ENCODE data around the gene GRM5.
A peak's percentile ranks its signal among the peaks of the same experiment; 100 is the strongest.

Gene GRM5

GRCh38 chr11:88831303-88831890 lies 234.4 kb downstream of the GRM5 start:
- no peak for DNase-seq (ENCODE audit: low read depth)

GRCh38 chr11:88827018-88827676 lies 238.6 kb downstream of the GRM5 start:
- no peak for DNase-seq (ENCODE audit: low read depth)

- no peak for DNase-seq (ENCODE audit: low read depth)
Observed at GRCh38 chr11:88819616-88820015, 246.2 kb downstream of the GRM5 start.

- DNase-seq (ENCODE audit: low read depth), result no peak
Observed at GRCh38 chr11:88818978-88819377, 246.8 kb downstream of the GRM5 start.

- no peak for DNase-seq (ENCODE audit: low read depth)
Observed at GRCh38 chr11:88815505-88815904, 250.3 kb downstream of the GRM5 start.

- no peak for DNase-seq (ENCODE audit: low read depth)
Observed at GRCh38 chr11:88814076-88814475, 251.7 kb downstream of the GRM5 start.

- DNase-seq (ENCODE audit: low read depth), result no peak
Observed at GRCh38 chr11:88813233-88813915, 252.4 kb downstream of the GRM5 start.

- DNase-seq (ENCODE audit: low read depth), result no peak
Observed at GRCh38 chr11:88810420-88811097, 255.2 kb downstream of the GRM5 start.

- no peak for DNase-seq (ENCODE audit: low read depth)
Observed at GRCh38 chr11:88809126-88809525, 256.7 kb downstream of the GRM5 start.

- DNase-seq (ENCODE audit: low read depth), result no peak
Observed at GRCh38 chr11:88807349-88807748, 258.4 kb downstream of the GRM5 start.

- no peak for DNase-seq (ENCODE audit: low read depth)
Observed at GRCh38 chr11:88806410-88806809, 259.4 kb downstream of the GRM5 start.

GRCh38 chr11:88801484-88802123 lies 264.2 kb downstream of the GRM5 start:
- no peak for DNase-seq (ENCODE audit: low read depth)

GRCh38 chr11:88799771-88800500 lies 265.8 kb downstream of the GRM5 start:
- no peak for DNase-seq (ENCODE audit: low read depth)

GRCh38 chr11:88790182-88790581 lies 275.6 kb downstream of the GRM5 start:
- no peak for DNase-seq (ENCODE audit: low read depth)

- DNase-seq (ENCODE audit: low read depth), result peak; percentile 33
Observed at GRCh38 chr11:88779577-88779976, 286.2 kb downstream of the GRM5 start.

GRCh38 chr11:88770475-88771079 lies 295.2 kb downstream of the GRM5 start:
- DNase-seq (ENCODE audit: low read depth), result no peak

GRCh38 chr11:88744140-88744539 lies 321.6 kb downstream of the GRM5 start:
- no peak for DNase-seq (ENCODE audit: low read depth)

- DNase-seq (ENCODE audit: low read depth), result no peak
Observed at GRCh38 chr11:88739524-88739923, 326.3 kb downstream of the GRM5 start.

GRCh38 chr11:88709567-88709966 lies 356.2 kb downstream of the GRM5 start:
- no peak for DNase-seq (ENCODE audit: low read depth)

GRCh38 chr11:88704485-88704884 lies 361.3 kb downstream of the GRM5 start:
- peak; percentile 2 for DNase-seq (ENCODE audit: low read depth)

- DNase-seq (ENCODE audit: low read depth), result no peak
Observed at GRCh38 chr11:88701816-88702215, 364.0 kb downstream of the GRM5 start.

Measured in iris pigment epithelial cell (primary cell).